ENCODE results near the gene CCDC175. TPM values are rescaled to one million over a fixed set of nuclear protein-coding genes. Genes with fewer than 3 reads are reported as not detected.
A peak's percentile ranks its signal among the peaks of the same experiment; 100 is the strongest.

The CCDC175 gene
- total RNA-seq, 1 experiment from 2014 or later: not detected

GRCh38 chr14:59564366-59564765 is 12.2 kb downstream of the CCDC175 start:
- no peak for DNase-seq (ENCODE audit: low read depth, low spot score)
- in situ Hi-C loops (cut with HindIII; ENCODE audit: low pct_unique_long_range_greater_than_20kb, low sequenced_read_pairs): no loop called here

- no peak for DNase-seq (ENCODE audit: low read depth, low spot score)
- in situ Hi-C loops (cut with HindIII; ENCODE audit: low pct_unique_long_range_greater_than_20kb, low sequenced_read_pairs): no loop called here
These were observed 29.3 kb downstream of the CCDC175 start for GRCh38 chr14:59547310-59547709.

DNA sequence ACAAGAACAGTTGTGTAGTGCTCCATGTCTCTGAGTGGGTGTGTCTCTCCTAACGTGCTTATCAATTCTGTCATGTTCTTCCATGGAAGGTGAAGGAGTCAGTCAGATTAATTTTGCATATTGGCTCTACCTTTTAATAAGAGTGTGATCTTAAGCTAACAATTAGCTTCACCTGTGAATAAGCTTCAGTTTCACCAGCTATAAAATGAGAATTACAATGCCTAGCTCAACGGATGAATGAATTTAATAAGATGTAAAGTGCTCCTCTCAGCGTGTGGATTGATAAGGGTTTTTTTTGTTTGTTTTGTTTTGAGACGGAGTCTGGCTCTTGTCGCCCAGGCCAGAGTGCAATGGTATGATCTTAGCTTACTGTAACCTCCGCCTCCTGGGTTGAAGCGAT is 32.7 kb downstream of the CCDC175 start:
- in situ Hi-C loops (cut with HindIII; ENCODE audit: low pct_unique_long_range_greater_than_20kb, low sequenced_read_pairs): no loop called here

DNA sequence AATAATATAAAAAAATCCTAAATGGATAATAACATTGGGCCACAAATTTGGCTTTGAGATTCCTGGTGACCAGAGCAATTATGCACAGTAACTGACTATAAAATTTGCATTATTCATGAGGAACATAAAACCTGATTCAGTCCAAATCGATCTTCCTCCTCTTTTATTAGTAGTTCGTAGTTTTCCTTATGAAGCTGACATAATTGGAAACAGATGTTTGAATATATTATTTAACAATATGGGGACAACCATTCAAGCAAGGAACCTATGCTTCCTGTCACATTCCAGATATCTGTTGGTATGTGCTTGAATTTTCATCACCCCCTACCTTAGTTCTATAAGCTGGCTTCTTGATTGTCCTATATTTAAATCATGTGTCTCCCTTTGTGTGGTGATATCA is 34.9 kb downstream of the CCDC175 start:
- in situ Hi-C loops (cut with HindIII; ENCODE audit: low pct_unique_long_range_greater_than_20kb, low sequenced_read_pairs): no loop called here
- DNase-seq (ENCODE audit: low read depth, low spot score): no peak

More for the DNA sequence above, 32.7 kb downstream of the CCDC175 start:
- DNase-seq (ENCODE audit: low read depth, low spot score): no peak

GRCh38 chr14:59540852-59541251 is 35.8 kb downstream of the CCDC175 start:
- in situ Hi-C loops (cut with HindIII; ENCODE audit: low pct_unique_long_range_greater_than_20kb, low sequenced_read_pairs): no loop called here
- DNase-seq (ENCODE audit: low read depth, low spot score): no peak

DNA sequence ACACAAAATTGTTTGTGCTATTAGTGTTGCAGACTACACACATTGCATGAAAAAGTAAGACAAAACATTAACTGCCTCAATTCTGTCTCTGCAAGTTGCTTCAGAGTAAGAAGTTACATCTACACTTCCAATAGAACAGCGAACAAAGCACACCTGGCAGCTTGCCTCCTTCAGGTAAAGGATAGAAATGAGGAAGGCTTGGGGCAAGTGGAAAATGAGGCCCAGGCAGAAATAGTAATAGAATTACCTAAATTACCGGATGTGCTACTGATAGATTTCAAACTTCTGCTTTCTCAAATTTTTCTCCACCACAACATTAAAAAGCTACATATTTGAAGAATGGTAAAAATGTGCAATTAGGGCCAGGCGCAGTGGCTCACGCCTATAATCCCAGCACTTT is 37.7 kb downstream of the CCDC175 start:
- DNase-seq (ENCODE audit: low read depth, low spot score): no peak
- in situ Hi-C loops (cut with HindIII; ENCODE audit: low pct_unique_long_range_greater_than_20kb, low sequenced_read_pairs): no loop called here

DNA sequence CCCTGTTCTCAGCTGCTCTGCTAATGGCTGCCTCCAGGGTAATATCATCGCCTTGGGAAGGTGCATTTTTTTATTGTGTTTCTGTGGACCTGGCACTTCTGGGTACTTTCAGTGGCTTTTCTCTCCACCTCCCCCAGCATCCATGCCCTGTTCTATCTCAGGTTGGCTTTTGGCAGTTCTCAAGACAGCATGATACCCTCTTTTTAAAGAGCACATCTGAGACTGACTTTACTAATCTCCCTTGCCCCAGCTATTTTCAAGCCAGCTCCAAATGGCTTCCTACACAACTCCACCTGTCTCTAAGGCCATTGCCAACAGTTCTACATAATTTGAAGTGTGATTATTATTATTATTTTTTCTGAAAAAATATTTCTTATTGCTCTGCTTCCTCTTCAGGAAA is 39.1 kb downstream of the CCDC175 start:
- no peak for DNase-seq (ENCODE audit: low read depth, low spot score)
- in situ Hi-C loops (cut with HindIII; ENCODE audit: low pct_unique_long_range_greater_than_20kb, low sequenced_read_pairs): no loop called here

DNA sequence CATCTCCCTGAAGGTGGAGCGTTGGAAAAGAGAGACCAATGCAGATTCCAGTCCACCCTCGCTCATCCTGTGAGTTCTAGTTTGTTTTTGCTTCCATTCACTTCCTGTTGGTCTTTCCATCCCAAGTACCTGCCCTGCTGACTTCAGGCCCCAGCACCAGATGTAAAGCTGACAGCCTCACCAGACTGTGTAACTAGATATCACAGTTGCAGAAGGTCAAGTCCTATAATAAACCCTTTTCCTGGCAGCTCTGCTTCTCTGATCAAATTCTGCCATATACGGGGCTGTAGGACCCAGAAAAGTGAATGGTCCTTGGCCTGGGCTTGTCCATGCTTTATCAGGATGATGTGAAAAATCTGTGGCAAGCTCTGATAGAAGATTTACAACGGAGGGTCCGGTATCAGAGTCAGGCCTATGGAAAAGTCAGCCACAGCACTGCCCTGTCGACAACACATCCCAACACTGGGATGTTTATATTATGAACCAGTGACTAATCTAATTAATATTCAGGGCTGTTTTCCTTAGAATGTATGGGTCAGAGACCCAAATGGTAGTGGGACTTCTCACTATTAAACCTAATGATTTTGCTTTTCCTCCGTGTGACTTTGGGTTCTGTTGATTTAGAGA is 42.1 kb downstream of the CCDC175 start:
- no peak for DNase-seq (ENCODE audit: low read depth, low spot score)
- in situ Hi-C loops (cut with HindIII; ENCODE audit: low pct_unique_long_range_greater_than_20kb, low sequenced_read_pairs): no loop called here

GRCh38 chr14:59532419-59532818 is 44.2 kb downstream of the CCDC175 start:
- DNase-seq (ENCODE audit: low read depth, low spot score): no peak
- in situ Hi-C loops (cut with HindIII; ENCODE audit: low pct_unique_long_range_greater_than_20kb, low sequenced_read_pairs): no loop called here

DNA sequence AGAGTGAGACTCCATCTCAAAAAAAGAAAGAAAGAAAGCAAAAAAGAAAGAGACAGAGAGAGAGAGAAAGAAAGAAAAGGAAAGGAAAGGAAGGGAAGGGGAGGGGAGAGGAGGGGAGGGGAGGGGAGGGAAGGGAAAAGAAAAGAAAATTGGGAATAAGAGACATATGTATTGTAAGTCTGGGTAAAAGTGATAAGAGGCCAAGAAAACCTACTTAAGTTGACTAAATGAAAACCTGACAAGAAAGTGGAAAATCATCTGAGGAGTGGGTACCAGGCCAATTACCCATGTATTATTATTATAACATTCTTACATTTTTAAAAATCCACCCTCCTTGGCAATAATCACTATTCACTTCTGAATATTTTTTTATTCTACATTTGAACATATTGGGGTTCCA is 46.3 kb downstream of the CCDC175 start:
- in situ Hi-C loops (cut with HindIII; ENCODE audit: low pct_unique_long_range_greater_than_20kb, low sequenced_read_pairs): no loop called here
- DNase-seq (ENCODE audit: low read depth, low spot score): no peak

DNA sequence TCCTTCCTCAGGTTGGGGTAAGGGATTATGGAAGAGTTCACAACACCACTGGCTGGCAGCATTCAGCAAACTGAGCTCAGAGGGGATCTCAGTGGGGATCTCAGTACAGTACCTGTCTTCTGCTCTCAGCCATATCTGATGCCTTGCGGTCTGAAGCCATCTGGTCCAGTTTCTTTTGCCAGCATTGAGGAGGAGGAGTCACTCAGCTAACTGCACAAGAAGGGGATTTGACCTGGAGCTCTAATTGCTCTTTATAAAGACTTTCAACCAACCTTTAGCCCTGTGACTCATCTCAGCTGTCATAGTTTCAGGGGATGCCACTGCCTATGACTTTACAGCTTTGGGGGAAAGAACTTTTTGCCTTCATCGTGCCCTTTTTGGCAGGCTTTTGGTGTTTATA is 47.4 kb downstream of the CCDC175 start:
- no peak for DNase-seq (ENCODE audit: low read depth, low spot score)
- in situ Hi-C loops (cut with HindIII; ENCODE audit: low pct_unique_long_range_greater_than_20kb, low sequenced_read_pairs): no loop called here

DNA sequence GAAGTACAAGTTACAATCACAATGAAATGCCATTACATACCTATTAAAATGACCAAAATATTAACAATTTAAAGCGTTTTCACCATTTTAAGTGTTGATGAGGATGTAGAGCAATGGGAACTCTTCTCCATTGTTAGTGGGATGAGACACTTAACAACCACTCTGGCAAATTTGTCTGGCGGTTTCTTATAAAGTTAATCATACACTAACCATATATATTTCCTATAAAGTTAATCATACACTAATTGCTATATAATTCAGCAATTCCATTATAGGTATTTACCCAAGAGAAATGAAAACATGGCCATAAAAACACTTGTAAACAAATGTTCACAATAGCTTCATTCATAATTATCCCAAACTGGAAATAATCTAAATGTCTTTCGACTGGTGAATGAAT is 56.4 kb downstream of the CCDC175 start:
- no peak for DNase-seq (ENCODE audit: low read depth, low spot score)
- in situ Hi-C loops (cut with HindIII; ENCODE audit: low pct_unique_long_range_greater_than_20kb, low sequenced_read_pairs): no loop called here

- DNase-seq (ENCODE audit: low read depth, low spot score): peak; percentile 34
- in situ Hi-C loops (cut with HindIII; ENCODE audit: low pct_unique_long_range_greater_than_20kb, low sequenced_read_pairs): no loop called here
These were observed 64.6 kb downstream of the CCDC175 start for GRCh38 chr14:59511916-59512575.

GRCh38 chr14:59510966-59511365 is 65.6 kb downstream of the CCDC175 start:
- no peak for DNase-seq (ENCODE audit: low read depth, low spot score)
- in situ Hi-C loops (cut with HindIII; ENCODE audit: low pct_unique_long_range_greater_than_20kb, low sequenced_read_pairs): no loop called here

- in situ Hi-C loops (cut with HindIII; ENCODE audit: low pct_unique_long_range_greater_than_20kb, low sequenced_read_pairs): no loop called here
These were observed 66.6 kb downstream of the CCDC175 start for GRCh38 chr14:59510001-59510400.

GRCh38 chr14:59509101-59509500 is 67.5 kb downstream of the CCDC175 start:
- DNase-seq (ENCODE audit: low read depth, low spot score): peak; percentile 57
- in situ Hi-C loops (cut with HindIII; ENCODE audit: low pct_unique_long_range_greater_than_20kb, low sequenced_read_pairs): no loop called here

More at GRCh38 chr14:59510001-59510400, 66.6 kb downstream of the CCDC175 start:
- DNase-seq (ENCODE audit: low read depth, low spot score): no peak

DNA sequence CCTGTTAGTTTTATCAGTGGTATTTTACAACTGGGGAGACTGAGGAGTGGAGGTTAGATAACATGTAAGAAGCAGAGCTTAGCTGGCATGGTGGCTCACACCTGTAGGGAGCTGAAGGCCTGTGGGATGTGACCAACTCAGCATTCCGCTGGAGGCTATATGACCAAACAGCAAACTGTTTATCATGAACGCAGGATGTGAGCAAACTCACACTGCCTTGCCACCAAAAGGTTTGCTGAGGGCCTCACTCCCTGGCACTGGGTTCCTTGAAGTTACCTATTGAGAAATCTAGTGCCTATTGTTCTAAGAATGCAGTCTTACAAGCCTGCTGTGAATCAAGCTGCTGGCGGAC is 68.9 kb downstream of the CCDC175 start:
- in situ Hi-C loops (cut with HindIII; ENCODE audit: low pct_unique_long_range_greater_than_20kb, low sequenced_read_pairs): no loop called here
- DNase-seq (ENCODE audit: low read depth, low spot score): no peak

DNA sequence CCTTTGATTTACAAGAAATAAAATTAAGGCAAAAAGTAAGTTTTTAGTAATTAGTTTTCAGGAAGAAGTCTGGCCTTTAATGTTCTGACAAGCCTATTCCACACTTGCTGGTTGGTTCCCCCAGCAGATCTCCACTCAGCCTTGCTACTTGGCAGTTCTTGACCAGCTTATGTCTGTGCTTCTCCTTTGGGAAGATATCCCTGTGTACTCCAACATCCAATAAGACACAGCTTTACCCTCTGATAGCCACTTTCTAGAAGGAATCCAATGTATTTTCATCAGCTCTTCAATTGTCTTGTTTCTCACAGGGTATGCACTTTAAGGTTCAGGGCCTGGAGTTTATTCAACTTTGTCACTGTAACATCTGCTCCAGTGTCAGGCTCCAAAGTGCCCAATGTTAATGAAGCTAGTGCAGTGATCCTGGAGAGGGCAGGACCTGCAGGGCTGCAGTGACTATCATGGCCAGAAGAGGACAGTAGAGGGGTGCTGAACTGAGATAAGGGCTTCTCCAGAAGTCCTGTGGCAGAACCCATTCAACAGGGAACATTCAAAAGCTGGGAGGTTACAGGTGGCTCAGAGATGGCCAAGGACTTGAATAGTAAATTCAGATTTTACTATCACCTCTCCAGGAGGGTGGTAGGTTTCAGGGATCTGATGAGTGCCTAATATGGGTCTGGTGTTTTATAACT is 69.4 kb downstream of the CCDC175 start:
- DNase-seq (ENCODE audit: low read depth, low spot score): peak; percentile 83
- in situ Hi-C loops (cut with HindIII; ENCODE audit: low pct_unique_long_range_greater_than_20kb, low sequenced_read_pairs): no loop called here

DNA sequence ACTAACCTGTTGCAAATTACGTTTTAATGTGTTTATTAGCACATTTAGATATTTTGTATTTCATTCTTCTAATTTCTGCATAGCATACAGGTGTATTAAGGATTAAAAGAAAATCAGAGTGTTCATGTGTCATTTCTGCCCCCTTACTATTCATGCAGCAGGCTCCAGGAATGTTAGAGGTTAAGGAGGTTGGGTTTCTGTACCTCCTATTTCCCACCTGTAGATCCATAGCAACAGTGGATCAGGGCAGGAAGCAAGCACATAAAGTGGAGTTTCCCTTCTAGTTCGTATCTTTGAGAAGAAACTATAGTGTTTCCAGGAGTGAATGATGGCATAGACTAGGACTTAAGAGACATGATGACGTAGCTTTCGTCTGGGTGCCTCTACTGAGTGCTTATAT is 73.4 kb downstream of the CCDC175 start:
- in situ Hi-C loops (cut with HindIII; ENCODE audit: low pct_unique_long_range_greater_than_20kb, low sequenced_read_pairs): no loop called here

More for the DNA sequence above, 73.4 kb downstream of the CCDC175 start:
- DNase-seq (ENCODE audit: low read depth, low spot score): no peak

Data from SK-MEL-5 (cell line).